A204.1 (cell line): ENCODE results near the gene SUPT6H.
"Not testable (repeated sequence)": the region's sequence is repeated elsewhere in the genome, so short reads cannot be mapped to it uniquely, and the experiment has no call there.

Experiments
- FAIRE-seq: peaks from 2 replicates; lab custom pipeline; 2012; peaks lifted over from hg19 to GRCh38; lab: Jason Lieb, UNC

SUPT6H gene

GRCh38 chr17:28719021-28719433, 57.0 kb downstream of the SUPT6H start:
- FAIRE-seq: no peak

- no peak for FAIRE-seq
Measured at GRCh38 chr17:28720247-28720996, 58.4 kb downstream of the SUPT6H start.

- not testable (repeated sequence) for FAIRE-seq
Measured at GRCh38 chr17:28720997-28721329, 59.0 kb downstream of the SUPT6H start.

- no peak for FAIRE-seq
Measured at GRCh38 chr17:28722417-28723158, 60.6 kb downstream of the SUPT6H start.

- FAIRE-seq: no peak
Measured at GRCh38 chr17:28723159-28723835, 61.3 kb downstream of the SUPT6H start.

- FAIRE-seq: not testable (repeated sequence)
Measured at GRCh38 chr17:28723836-28724499, 62.0 kb downstream of the SUPT6H start.

- FAIRE-seq: no peak
Measured at GRCh38 chr17:28724500-28725165, 62.6 kb downstream of the SUPT6H start.

- no peak for FAIRE-seq
Measured at GRCh38 chr17:28725166-28725659, 63.2 kb downstream of the SUPT6H start.

GRCh38 chr17:28725660-28726225, 63.7 kb downstream of the SUPT6H start:
- FAIRE-seq: no peak

GRCh38 chr17:28726226-28726626, 64.2 kb downstream of the SUPT6H start, which contains the start of gene TLCD1:
Gene TLCD1 (minus strand): TSS chr17:28726233. CDS start chr17:28726097, 136 bp downstream.
- no peak for FAIRE-seq

GRCh38 chr17:28726627-28727491, 64.9 kb downstream of the SUPT6H start:
- no peak for FAIRE-seq

- FAIRE-seq: peak; percentile 94
Measured at GRCh38 chr17:28728364-28729200, 66.6 kb downstream of the SUPT6H start, which contains the start of gene NEK8. Gene NEK8 (plus strand): TSS chr17:28728788. CDS start chr17:28728814, 26 bp downstream.

GRCh38 chr17:28729950-28730330, 67.9 kb downstream of the SUPT6H start:
- no peak for FAIRE-seq

- FAIRE-seq: no peak
Measured at GRCh38 chr17:28733346-28733745, 71.3 kb downstream of the SUPT6H start.

GRCh38 chr17:28734712-28735241, 72.8 kb downstream of the SUPT6H start:
- FAIRE-seq: no peak

GRCh38 chr17:28735242-28735722, 73.3 kb downstream of the SUPT6H start:
- no peak for FAIRE-seq

GRCh38 chr17:28735913-28736769, 74.1 kb downstream of the SUPT6H start:
- FAIRE-seq: not testable (repeated sequence)

- FAIRE-seq: no peak
Measured at GRCh38 chr17:28737316-28737715, 75.3 kb downstream of the SUPT6H start.
